HepG2 (cell line): ENCODE results near the gene BHLHE23.

Source experiments
- FOSL1 ChIP-seq: sonication (generic); formaldehyde crosslinking; IDR thresholded peaks from 2 replicates; pipeline ENCODE4 v1.9.0; 2021; ENCODE audit warnings: missing genetic modification reagents, borderline replicate concordance
- GABPA ChIP-seq, 2 experiments: IDR thresholded peaks; 2 replicates each; pipeline ENCODE4 v1.6.1; 2011 to 2016; ENCODE audit warnings: low read depth in 2 of 2, low read length in 1 of 2, missing biosample characterization in 1 of 2, missing genetic modification characterization in 1 of 2
- HDAC2 ChIP-seq: sonication (generic); formaldehyde crosslinking; IDR thresholded peaks from 2 replicates; pipeline ENCODE4 v1.4.0; 2020; ENCODE audit warnings: missing genetic modification reagents
- POLR2AphosphoS5 ChIP-seq: IDR thresholded peaks from 2 replicates; pipeline ENCODE4 v1.6.1; 2012; ENCODE audit warnings: low read depth, low read length

DNA sequence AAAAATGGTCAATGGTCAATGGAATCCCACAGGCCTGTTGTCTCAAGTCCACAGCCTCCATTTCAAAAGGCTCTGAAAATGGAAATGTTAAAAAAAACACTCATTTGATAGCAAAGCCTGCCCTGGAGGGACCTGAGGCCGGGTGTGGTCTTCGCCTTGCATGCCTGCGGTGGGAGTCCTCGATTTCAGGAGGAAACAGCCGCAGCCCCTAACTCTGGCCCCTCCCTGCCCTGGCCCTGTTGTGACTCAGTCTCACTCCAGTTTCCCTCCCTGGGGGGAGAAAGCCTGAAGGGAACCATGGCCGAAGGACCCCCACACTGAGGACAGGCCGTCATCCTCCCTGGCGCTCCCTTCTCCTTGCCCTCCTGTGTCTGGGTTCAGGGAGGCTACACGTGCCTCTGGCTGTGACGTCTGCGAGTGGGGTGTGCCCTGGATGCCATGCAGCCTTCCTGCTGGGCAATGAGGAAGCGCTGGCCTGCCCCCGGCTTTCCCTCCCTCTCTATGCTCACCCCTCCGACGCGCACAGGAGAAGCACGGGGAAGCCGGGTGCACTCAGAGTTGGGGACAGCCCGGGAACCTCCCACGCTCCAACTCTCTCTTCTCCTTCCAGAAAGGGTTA lies 9.2 kb downstream of the BHLHE23 start:
- no peak for TF ChIP-seq FOSL1
- no peak for TF ChIP-seq HDAC2 (CRISPR knock-in tag)
- no peak for TF ChIP-seq POLR2AphosphoS5
- TF ChIP-seq GABPA (IDR thresholded peaks at IDR 0.05; ENCODE audit: low read depth, low read length): no peak
- no peak for TF ChIP-seq GABPA (CRISPR knock-in tag; IDR thresholded peaks at IDR 0.05; ENCODE audit: low read depth)
